ENCODE data around the gene SCN1A.

DNA sequence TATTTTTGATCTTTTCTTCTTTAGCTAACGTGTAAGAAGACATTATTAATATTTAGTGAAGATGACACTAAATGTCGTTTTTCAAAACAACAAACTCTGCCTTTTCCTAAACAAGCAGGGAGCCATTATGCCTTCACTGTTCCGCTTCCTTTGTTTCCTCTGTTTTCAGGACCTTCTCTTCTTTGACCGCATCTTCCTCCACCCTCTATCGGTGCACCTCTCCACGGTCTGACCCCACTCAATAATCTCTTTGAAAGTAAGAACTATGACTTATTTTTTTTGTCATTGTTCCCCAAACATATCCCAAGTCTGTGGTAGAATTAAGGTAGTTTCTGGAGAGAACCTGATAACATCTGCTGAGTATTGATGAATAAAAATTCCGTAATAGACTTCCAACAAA is 5.8 kb upstream of the SCN1A start:
- TF ChIP-seq, protein P1, sequence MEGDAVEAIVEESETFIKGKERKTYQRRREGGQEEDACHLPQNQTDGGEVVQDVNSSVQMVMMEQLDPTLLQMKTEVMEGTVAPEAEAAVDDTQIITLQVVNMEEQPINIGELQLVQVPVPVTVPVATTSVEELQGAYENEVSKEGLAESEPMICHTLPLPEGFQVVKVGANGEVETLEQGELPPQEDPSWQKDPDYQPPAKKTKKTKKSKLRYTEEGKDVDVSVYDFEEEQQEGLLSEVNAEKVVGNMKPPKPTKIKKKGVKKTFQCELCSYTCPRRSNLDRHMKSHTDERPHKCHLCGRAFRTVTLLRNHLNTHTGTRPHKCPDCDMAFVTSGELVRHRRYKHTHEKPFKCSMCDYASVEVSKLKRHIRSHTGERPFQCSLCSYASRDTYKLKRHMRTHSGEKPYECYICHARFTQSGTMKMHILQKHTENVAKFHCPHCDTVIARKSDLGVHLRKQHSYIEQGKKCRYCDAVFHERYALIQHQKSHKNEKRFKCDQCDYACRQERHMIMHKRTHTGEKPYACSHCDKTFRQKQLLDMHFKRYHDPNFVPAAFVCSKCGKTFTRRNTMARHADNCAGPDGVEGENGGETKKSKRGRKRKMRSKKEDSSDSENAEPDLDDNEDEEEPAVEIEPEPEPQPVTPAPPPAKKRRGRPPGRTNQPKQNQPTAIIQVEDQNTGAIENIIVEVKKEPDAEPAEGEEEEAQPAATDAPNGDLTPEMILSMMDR (IDR thresholded peaks at IDR 0.05; ENCODE audit: borderline replicate concordance, extremely low read depth, low read length, poor library complexity, severe bottlenecking): no peak
- TF ChIP-seq EZH2 (IDR thresholded peaks at IDR 0.05; ENCODE audit: borderline replicate concordance, low read depth, low read length, severe bottlenecking): no peak
